ENCODE data around the gene C1QTNF6.
"Not testable (repeated sequence)": the region's sequence is repeated elsewhere in the genome, so short reads cannot be mapped to it uniquely, and the experiment has no call there.

C1QTNF6 gene

GRCh38 chr22:37187891-37188761, at the start of gene C1QTNF6:
Gene C1QTNF6 (minus strand): TSS chr22:37188247. CDS start chr22:37188213, 34 bp downstream.
- no peak for DNase-seq

DNA sequence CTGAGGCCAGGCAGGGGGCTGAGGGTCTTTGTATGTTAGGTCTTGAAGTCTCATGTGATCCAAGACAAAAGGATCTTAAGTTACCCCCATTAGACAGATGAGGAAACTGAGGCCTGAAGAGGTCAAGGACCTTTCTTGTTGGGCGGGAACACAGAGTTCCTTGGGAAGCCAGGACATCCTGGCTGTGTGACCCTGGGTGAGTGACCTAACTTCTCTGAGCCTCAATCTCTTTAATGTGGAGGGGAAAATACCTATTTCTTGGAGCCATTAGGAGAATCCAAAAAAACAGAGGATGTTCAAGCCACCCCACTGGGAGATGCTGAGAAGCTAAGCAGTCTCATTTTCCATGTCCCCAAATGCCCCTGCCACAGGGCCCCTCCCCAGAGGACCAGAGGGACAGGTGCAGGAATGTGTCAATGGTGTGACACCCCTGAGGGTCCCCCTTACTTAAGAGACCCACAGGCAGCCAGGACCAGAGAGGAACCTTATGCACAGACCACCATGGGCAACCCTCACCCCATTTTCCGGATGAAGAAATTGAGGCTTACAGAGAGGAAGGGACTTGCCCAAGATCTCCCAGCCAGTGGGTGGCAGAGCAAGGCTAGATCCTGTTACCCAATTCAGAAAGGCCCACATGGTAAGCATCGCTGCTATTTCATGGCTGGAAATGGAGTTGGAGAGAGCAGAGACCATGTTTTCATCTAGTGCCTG, 48.0 kb upstream of the C1QTNF6 start:
- DNase-seq: peak; percentile 76 to 80 (median 76)

DNA sequence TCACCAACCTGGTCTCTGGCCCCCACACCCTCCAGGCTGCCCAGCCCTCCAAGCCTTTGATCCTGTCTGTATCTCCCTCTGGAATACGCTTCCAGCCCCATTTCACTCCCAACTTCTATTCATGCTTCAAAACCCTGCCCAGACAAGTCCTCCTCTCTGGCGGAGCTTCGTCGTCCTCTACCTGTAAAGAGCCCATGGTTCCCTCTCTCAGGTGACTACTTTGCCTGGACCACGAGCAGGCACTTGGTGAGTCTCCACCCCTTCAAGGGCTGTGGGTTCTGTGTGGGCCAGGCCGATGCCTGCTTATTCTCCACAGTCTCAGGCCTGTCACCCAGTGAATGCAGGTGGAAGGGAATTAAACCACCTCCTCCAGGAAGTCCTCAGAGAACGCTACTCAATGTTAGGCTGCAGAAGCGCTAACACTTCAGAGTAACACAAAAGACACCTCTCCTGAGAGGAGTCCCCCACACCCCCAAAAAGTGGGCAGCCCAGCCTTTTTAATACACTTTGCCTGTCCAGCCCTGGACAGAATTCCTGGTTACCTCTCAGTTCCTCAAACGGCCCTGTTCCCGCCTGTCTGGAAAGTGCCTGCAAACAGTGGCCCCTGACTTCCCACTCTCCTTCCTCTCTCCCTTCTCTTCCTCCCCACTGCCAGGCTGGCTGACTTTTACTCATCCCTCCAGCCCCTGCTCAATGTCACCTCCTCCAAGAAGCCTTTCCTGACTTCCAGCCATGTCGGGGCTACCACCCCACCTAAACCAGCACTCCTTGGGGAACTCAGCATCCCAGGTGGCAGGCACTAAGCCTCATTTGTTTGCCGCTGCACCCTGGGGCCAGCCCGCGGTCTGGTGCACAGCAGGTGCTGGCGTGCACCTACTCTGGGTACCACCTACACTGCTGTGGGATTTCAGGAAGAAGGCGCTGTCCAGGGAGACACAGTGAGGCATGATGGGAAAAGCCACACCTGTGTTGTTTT, 47.0 kb upstream of the C1QTNF6 start:
- no peak for DNase-seq

DNA sequence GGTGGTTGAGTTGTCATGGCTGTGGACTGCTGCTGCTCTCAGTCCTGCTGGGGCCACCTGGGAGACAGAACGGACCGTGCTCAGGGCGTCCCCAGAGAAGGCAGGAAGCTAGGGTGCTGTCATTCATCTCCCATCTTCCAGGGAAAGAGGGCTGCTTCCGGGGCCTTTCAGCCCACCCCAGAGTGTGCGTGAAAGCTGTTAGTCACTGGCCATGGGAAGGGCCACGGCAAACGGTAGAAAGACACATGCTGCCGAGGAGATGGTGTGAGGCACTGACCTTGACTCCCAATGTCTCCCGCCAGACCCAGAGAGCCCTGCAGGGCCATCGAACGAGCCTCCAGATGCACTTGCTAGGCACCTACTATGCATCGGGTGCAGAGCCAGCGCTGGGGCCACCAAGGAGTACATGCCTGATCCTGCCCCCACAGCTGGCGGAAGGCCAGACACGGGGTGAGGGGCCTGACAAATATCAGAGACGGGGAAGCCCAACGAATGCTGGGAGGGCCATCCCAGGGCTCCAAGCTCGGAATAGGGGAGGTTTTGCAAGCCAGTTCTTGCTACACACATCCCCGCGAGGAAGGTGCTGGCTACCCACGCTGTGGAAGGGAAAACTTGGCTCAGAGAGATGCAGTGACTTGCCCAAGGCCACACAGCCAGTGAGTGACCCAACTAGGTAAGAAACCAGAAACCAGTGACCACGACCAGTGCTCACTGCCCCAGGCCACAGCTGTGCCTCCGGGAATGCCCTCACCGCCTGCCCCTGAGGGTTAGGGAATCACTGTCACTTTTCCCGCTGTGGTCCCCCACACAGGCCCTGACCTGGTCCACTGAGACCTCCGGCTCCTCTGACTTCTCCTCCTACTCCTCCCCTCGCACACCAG, 45.9 kb upstream of the C1QTNF6 start:
- DNase-seq: peak in 2 of 3 donors; percentile 39 to 46

- DNase-seq: not testable (repeated sequence)
These were observed 45.3 kb upstream of the C1QTNF6 start for GRCh38 chr22:37233371-37233750.

DNA sequence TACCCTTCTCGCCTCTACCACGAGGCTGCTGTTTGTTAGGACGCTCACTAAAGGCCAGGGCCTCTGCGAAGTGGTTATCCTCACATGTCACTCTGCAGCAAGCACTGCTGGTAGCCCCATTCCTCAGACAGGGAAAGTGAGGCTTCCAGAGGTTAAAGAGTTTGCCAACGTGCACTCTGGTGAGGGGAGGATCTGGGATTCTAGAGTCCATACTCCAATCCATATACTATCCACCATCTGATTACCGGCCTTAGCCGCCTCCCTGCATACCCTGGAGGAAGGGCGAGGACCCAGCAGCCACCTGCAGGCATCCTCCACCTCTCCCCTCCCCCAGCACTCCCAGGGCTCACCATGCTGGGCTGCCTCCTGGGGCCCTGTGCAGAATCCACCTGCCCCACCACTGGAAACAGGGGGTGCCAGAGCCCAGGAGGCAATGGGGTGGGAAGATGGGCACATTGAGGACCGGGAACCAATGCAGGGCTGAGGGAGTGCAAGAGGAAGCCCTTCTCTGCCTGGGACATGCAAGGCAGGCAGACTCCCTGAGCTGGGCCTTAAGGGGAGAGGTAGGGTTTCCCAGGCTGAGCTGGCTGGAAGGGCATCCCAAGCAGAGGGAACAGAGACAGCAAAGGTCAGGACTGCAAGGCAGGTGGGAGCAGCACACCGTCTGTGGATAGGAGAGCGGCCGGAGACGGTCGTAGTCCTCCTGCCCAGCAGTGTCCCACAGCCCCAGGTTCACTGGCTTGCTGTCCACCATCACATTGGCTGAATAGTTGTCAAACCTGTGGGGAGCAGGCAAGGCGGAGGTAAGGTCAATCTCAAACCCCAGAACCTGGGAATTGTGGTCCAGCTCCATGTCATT, 44.3 kb upstream of the C1QTNF6 start:
- no peak for DNase-seq

- no peak for DNase-seq
These were observed 43.5 kb upstream of the C1QTNF6 start for GRCh38 chr22:37231406-37232139.

- DNase-seq: no peak
These were observed 42.8 kb upstream of the C1QTNF6 start for GRCh38 chr22:37230673-37231405.

DNA sequence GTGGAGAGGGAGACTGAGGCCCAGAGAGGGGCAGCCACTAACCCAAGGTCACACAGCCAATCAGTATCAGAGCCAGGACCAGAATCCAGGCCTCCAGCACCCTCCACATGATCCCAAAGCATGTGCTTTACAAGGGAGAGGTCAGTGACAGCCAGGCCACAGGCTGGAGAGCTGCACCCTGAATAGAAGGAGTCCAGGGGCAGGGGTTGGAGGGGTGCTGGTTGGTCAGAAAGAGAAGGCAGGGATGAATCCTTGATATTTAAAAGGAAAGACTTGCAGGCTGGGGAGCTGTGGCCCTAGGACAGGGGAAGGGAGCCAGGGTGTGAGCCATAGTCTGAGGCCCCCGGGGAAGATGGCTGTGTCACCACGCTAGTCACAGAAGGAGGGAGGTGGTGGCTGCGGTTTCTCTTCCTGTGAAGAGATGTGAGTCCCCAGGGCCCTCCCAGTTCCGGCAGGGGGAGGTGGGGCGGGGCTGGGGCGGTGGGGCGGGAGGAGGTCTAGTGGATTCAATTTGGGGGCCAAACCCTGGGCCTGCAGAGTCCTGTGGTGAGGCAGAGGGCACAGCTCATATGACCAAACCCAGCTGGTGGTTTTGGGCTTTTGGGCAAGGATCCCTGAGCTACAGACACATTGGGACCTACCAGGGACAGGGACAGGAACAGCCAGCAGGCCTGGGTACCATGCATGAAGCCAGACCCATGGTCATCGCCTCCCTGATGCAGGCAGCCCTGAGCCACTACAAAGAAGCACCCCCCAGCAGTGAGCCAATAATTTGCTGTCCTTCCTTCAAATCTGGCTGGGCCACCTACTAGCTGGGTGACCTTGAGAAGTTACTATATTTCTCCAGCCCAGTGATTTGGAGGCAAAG, 42.0 kb upstream of the C1QTNF6 start:
- DNase-seq: peak; percentile 88 to 92 (median 92)

- peak; percentile 47 to 66 (median 51) for DNase-seq
These were observed 41.2 kb upstream of the C1QTNF6 start for GRCh38 chr22:37229012-37229804.

- peak in 2 of 3 donors; percentile 46 to 51 for DNase-seq
These were observed 40.3 kb upstream of the C1QTNF6 start for GRCh38 chr22:37228106-37229011.

GRCh38 chr22:37226514-37226913, 38.5 kb upstream of the C1QTNF6 start:
- DNase-seq: no peak

DNA sequence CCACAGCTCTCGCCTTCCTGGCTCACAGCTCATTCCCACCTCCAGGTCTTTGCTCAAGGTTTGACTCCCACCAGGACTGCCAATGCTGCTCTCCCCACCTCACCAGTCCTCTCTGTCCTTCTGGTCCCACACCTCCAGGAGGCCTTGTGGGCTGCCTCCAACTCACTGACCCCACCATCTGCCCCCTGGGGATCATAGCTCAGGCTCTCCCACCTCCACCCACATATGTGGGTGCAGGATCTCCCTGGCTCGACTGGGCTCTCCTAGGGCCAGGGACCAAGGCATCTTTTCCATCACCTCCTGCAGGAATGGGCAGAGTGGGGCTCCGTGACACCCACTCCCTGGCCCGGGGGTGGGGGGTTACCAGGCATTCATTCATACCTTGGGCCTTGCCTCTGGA, 38.0 kb upstream of the C1QTNF6 start:
- DNase-seq: no peak

GRCh38 chr22:37225481-37225880, 37.4 kb upstream of the C1QTNF6 start:
- no peak for DNase-seq

DNA sequence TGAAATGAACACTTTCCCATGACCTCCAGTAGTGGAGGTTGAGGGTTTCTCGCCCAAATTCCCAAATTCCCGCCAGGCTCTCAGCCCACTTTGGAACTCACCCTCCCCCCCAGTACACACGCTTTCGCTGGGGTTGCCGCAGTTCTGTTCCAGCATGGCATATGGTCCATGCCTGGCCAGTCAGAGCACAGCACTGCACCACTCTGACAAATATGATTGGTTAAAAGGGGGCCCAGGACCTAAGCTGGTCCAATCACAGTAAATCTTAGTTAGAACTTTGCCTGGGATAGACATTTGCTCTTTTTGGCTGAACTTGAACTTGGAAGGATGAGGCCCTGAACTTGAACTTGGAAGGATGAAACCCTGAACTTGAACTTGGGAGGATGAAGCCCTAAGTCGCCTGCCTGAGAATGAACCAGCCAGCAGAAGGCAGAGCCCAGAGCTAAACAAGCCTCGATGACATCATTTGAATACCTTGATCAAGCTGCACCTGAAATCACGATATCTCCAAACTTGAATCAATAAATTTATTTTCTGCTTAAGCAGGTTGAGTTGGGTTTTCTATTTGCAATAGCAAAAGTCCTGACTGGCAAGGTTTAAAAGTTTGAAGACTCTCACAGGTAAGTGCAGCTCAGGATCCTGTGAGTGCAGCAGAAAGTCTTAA, 36.8 kb upstream of the C1QTNF6 start:
- no peak for DNase-seq

Data from suppressor macrophage treated with lipopolysaccharide for 1 hour (primary cell).